NCI-H146 (cell line): ENCODE data around the gene LAYN.

ENCODE experiments used
- DNase-seq: peaks from one replicate; lab custom pipeline; 2025; lab: John Stamatoyannopoulos, UW

The LAYN gene

GRCh38 chr11:111531687-111532364, 8.7 kb upstream of the LAYN start:
- no peak for DNase-seq

- no peak for DNase-seq
These were observed 8.2 kb upstream of the LAYN start for GRCh38 chr11:111532365-111532709.

- DNase-seq, result no peak
These were observed 5.2 kb upstream of the LAYN start for GRCh38 chr11:111535281-111535680.

- DNase-seq, result no peak
These were observed 3.1 kb upstream of the LAYN start for GRCh38 chr11:111537336-111537860.

- no peak for DNase-seq
These were observed 2.0 kb upstream of the LAYN start for GRCh38 chr11:111538407-111539114.

GRCh38 chr11:111539426-111540113, 950 bp upstream of the LAYN start:
- no peak for DNase-seq

- no peak for DNase-seq
These were observed 375 bp downstream of the LAYN start for GRCh38 chr11:111540937-111541253.

GRCh38 chr11:111541254-111542061, 938 bp downstream of the LAYN start:
- DNase-seq, result no peak

- no peak for DNase-seq
These were observed 2.2 kb downstream of the LAYN start for GRCh38 chr11:111542606-111543275.

GRCh38 chr11:111548525-111548924, 8.0 kb downstream of the LAYN start:
- DNase-seq, result no peak

- no peak for DNase-seq
These were observed 8.8 kb downstream of the LAYN start for GRCh38 chr11:111549196-111549868.

GRCh38 chr11:111549869-111550203, 9.3 kb downstream of the LAYN start:
- DNase-seq, result no peak

GRCh38 chr11:111550258-111550657, 9.7 kb downstream of the LAYN start:
- DNase-seq, result no peak

- no peak for DNase-seq
These were observed 14.0 kb downstream of the LAYN start for GRCh38 chr11:111554532-111554931.

- DNase-seq, result no peak
These were observed 14.7 kb downstream of the LAYN start for GRCh38 chr11:111555255-111555654.

- DNase-seq, result no peak
These were observed 17.0 kb downstream of the LAYN start for GRCh38 chr11:111557425-111558111.

- DNase-seq, result no peak
These were observed 19.4 kb downstream of the LAYN start for GRCh38 chr11:111559800-111560464.

- no peak for DNase-seq
These were observed 20.3 kb downstream of the LAYN start for GRCh38 chr11:111560800-111561199.

- no peak for DNase-seq
These were observed 20.8 kb downstream of the LAYN start for GRCh38 chr11:111561306-111561705.

- DNase-seq, result no peak
These were observed 21.3 kb downstream of the LAYN start for GRCh38 chr11:111561791-111562325.
